ENCODE measurements around the gene RAB9A.

Gene RAB9A

DNA sequence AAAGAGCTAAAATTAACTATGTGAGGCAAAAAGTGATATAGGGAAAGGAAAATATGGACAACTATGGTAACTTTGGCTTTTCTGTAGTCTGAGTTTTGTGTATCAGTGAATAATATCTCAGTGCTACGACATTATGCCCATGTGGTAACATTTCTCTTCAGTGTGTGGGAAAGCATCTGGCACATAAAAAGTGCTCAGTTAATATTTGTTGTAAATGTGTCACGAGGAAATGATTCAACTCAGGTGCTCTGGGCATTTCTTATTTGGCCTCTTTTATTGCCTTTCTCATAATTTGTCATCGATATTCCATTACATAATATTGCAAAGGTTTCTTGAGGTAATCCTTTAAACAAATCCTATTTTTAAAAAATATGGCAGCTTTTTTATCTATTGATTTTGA, 63.2 kb downstream of the RAB9A start:
- DNase-seq = no peak

DNA sequence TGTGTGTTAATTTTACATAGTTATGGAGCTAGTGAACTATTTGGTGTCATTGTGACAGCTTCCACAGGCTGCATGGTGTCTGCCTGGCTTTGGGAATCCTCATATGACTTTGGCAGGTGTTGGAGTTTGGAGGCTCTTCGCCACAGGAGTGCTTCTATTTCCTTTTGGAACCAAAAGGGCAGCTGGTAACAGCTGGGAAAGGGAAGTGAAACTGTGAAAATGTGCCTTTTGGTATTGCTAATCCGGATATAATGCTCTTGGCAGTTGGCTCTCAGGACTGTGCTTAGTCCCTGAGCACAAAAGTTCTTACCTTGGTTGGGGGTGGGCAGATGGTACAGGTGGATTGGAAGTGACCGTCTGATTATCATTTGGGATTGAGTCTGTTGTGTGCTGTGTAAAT, 63.7 kb downstream of the RAB9A start:
- no peak for DNase-seq

DNA sequence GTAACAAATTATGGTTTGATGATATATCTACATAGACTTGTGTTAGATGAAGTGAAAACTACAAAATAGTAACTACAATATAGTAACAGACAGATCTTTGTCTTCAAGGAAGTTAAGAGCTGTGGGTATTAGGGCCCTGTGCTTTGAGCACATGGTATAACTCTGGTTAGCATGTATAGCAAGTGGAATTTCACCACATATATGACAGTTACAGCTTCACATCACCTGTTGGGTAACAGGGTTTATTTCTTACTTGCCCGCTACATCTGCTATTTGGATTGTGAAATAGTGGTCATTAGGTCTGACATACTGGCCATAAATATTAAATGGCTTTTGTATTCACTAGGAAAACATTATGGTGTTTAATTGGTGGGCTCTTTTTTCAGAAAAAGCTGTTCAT, 65.8 kb downstream of the RAB9A start:
- no peak for DNase-seq

- no peak for DNase-seq
Observed at GRCh38 chrX:13755254-13755653, 66.3 kb downstream of the RAB9A start.

DNA sequence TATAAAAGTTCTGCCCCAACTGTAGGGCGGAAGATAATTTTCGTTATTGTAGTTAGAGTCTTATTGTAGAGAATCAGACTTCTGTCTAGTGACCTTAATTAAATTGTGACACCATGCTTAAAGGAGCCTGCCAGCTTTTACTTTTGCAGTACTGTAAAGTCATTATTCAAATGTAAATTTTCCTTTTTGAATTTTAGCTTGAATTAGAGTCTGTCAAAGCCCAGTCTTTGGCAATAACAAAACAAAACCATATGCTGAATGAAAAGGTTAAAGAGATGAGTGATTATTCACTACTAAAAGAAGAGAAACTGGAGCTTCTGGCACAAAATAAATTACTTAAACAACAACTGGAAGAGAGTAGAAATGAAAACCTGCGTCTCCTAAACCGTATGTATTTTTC, 67.5 kb downstream of the RAB9A start:
- no peak for DNase-seq

- DNase-seq = no peak
Observed at GRCh38 chrX:13759152-13759718, 70.3 kb downstream of the RAB9A start.

Data from GOT3 (cell line).